Stimulated activated CD8-positive, alpha-beta memory T cell treated with anti-CD3 and anti-CD28 coated beads, Interleukin-12 subunit alpha, Interleukin-12 subunit beta, amount 100 ng/mL, for 24 hours (primary cell): ENCODE results near the gene MADD.
"Not testable (repeated sequence)": the region's sequence is repeated elsewhere in the genome, so short reads cannot be mapped to it uniquely, and the experiment has no call there.

Source experiments
- DNase-seq: peaks from one replicate; pipeline ENCODE4 v3.0.0-alpha.2; 2020; ENCODE audit errors: extremely low read depth

Gene MADD

GRCh38 chr11:47274495-47275235 is 4.7 kb downstream of the MADD start:
- DNase-seq = no peak

- DNase-seq = no peak
Measured at GRCh38 chr11:47276923-47277322, 7.0 kb downstream of the MADD start.

- no peak for DNase-seq
Measured at GRCh38 chr11:47278058-47278457, 8.1 kb downstream of the MADD start.

- no peak for DNase-seq
Measured at GRCh38 chr11:47278769-47279168, 8.8 kb downstream of the MADD start.

GRCh38 chr11:47280099-47280498 is 10.2 kb downstream of the MADD start:
- DNase-seq = no peak

GRCh38 chr11:47280860-47281259 is 10.9 kb downstream of the MADD start:
- no peak for DNase-seq

GRCh38 chr11:47282462-47282861 is 12.5 kb downstream of the MADD start:
- no peak for DNase-seq

- no peak for DNase-seq
Measured at GRCh38 chr11:47284151-47284550, 14.2 kb downstream of the MADD start.

GRCh38 chr11:47285969-47286770 is 16.2 kb downstream of the MADD start:
- DNase-seq = no peak

- DNase-seq = no peak
Measured at GRCh38 chr11:47288066-47288465, 18.1 kb downstream of the MADD start.

GRCh38 chr11:47289856-47290255 is 19.9 kb downstream of the MADD start:
- DNase-seq = no peak

GRCh38 chr11:47295385-47295784 is 25.5 kb downstream of the MADD start:
- DNase-seq = no peak

GRCh38 chr11:47296045-47296444 is 26.1 kb downstream of the MADD start:
- no peak for DNase-seq

- no peak for DNase-seq
Measured at GRCh38 chr11:47299078-47299477, 29.1 kb downstream of the MADD start.

GRCh38 chr11:47302853-47303252 is 32.9 kb downstream of the MADD start:
- DNase-seq = no peak

- no peak for DNase-seq
Measured at GRCh38 chr11:47305734-47306483, 36.0 kb downstream of the MADD start.

- DNase-seq = no peak
Measured at GRCh38 chr11:47306484-47306844, 36.5 kb downstream of the MADD start.

GRCh38 chr11:47308050-47308823 is 38.3 kb downstream of the MADD start:
- DNase-seq = no peak

GRCh38 chr11:47314992-47315391 is 45.1 kb downstream of the MADD start:
- no peak for DNase-seq

- not testable (repeated sequence) for DNase-seq
Measured at GRCh38 chr11:47316501-47316900, 46.6 kb downstream of the MADD start.

- no peak for DNase-seq
Measured at GRCh38 chr11:47317064-47317828, 47.3 kb downstream of the MADD start.
